Measurements from ENCODE around the gene IRF8. TPM values are rescaled to one million over a fixed set of nuclear protein-coding genes. Genes with fewer than 3 reads are reported as not detected.

The IRF8 gene
- total RNA-seq, 2 donors from 2014 or later = 6.2 to 8.2 TPM

DNA sequence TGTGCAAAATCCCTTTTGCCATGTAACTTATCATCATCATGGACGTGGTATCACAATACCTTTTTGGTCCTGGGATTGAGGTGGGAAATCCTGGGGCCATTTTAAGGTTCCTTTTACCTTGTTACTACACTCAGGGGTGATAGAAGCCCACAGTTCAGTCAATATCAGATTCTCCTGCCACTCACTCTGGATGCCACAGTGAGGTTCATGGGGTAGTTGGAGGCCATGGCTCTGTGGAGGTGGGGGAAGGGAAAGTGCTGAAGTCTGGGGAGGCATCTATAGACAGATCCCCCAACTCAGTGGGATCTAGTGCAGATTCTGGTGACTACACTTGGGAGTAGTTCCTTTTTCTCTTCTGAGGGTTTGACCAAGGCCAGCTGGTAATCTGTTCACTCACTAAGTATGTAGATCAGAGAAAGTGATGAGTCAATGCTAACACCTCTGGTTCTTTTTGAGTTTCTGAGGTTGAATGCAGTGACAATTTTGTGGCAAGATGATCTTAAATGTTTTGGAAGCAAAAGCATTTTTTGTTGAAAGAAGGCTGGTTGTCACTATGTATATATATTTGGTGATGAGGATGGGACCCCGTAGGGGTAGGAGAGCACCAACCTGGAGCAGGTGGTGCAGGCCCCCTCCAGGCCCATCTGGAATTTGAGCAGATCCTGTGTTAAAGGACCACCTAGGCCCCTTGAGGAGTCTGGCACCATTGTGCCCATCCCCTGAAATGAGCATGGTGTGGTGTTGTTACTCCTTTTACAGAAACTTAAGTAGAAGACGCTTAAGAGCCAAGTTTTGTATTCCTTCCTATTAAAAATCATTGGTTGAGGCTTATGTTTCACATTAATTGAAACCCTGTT, 18.8 kb upstream of the IRF8 start:
- Histone ChIP-seq H3K36me3 (replicated peaks in 1 of 2; ENCODE audit: insufficient read depth in 1 of 2, low read depth in 2 of 2) (no peaks in the 10 kb centered on the region), H3K4me3 (no peak overlapping the region), H3K27ac (no peak overlapping the region), H3K4me1 (no peaks in the 10 kb centered on the region), H3K9me3 (no peaks in the 10 kb centered on the region), H3K27me3 (no peaks in the 10 kb centered on the region)
- whole genome bisulfite sequencing, 2 donors = 68 to 79% methylated on average over 3 of the region's 3 CpGs
- TF ChIP-seq, protein P1, sequence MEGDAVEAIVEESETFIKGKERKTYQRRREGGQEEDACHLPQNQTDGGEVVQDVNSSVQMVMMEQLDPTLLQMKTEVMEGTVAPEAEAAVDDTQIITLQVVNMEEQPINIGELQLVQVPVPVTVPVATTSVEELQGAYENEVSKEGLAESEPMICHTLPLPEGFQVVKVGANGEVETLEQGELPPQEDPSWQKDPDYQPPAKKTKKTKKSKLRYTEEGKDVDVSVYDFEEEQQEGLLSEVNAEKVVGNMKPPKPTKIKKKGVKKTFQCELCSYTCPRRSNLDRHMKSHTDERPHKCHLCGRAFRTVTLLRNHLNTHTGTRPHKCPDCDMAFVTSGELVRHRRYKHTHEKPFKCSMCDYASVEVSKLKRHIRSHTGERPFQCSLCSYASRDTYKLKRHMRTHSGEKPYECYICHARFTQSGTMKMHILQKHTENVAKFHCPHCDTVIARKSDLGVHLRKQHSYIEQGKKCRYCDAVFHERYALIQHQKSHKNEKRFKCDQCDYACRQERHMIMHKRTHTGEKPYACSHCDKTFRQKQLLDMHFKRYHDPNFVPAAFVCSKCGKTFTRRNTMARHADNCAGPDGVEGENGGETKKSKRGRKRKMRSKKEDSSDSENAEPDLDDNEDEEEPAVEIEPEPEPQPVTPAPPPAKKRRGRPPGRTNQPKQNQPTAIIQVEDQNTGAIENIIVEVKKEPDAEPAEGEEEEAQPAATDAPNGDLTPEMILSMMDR (IDR thresholded peaks at IDR 0.05) = no peak
- TF ChIP-seq POLR2A (IDR thresholded peaks at IDR 0.05) = no peak
- no peak for ATAC-seq
- no peak for DNase-seq
- intact Hi-C loops (cut with DNase I) = no loop called here

DNA sequence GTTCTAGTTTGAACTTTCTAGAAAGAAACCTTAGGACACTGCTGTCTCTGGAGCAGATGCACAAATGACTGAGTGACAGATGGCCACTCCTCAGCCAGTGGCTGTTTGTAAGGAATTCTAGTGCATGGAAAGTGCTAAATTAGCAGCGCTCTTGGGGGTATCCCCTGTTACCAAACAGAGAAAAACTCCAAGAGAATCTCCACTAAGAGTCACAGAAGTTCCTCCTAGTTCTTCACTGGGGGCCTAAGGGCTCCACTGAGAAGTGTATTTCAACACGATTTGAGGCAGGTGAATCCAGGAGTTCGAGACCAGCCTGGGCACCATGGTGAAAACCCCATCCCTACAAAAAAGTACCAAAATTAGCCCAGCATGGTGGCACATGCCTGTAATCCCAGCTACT, 18.1 kb upstream of the IRF8 start:
- WGBS, 2 donors = 72 to 95% methylated on average over 3 of the region's 3 CpGs
- Histone ChIP-seq H3K9me3 (no peaks in the 10 kb centered on the region), H3K27me3 (no peaks in the 10 kb centered on the region), H3K27ac (no peak overlapping the region), H3K4me1 (no peaks in the 10 kb centered on the region), H3K4me3 (no peak overlapping the region), H3K36me3 (replicated peaks in 1 of 2; ENCODE audit: insufficient read depth in 1 of 2, low read depth in 2 of 2) (no peaks in the 10 kb centered on the region)
- TF ChIP-seq, protein P1 (IDR thresholded peaks at IDR 0.05) = no peak
- no peak for TF ChIP-seq POLR2A (IDR thresholded peaks at IDR 0.05)
- intact Hi-C loops (cut with DNase I) = no loop called here
- ATAC-seq (no peak), DNase-seq (no peak)

DNA sequence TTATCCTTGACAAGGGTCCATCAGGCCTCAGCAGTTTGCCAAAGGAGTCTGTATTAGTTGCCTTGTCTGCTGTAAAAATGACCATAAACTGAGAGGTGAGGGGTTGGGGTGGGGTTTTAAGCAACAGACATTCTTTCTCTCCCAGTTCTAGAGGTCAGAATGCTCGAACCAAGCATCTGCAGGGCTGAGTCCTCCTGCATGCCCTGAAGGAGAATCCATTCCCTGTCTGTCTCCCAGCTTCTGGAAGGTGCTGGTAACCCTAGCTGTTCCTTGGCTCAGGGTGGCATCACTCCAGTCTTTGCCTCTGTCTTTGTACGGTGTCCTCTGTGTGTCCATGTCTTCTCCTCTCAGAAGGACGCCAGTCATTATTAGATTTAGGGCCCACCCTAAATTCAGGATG, 17.5 kb upstream of the IRF8 start:
- H3K27me3 ChIP-seq = no peaks in the 10 kb centered on the region
- WGBS, 2 donors = 50 to 54% methylated on average over 3 of the region's 3 CpGs
- intact Hi-C loops (cut with DNase I) = no loop called here
- DNase-seq (no peak), ATAC-seq (no peak)
- no peak overlapping the region for H3K27ac ChIP-seq
- no peaks in the 10 kb centered on the region for H3K4me1 ChIP-seq
- H3K9me3 ChIP-seq = no peaks in the 10 kb centered on the region
- TF ChIP-seq, protein P1 (IDR thresholded peaks at IDR 0.05) = no peak
- TF ChIP-seq POLR2A (IDR thresholded peaks at IDR 0.05) = no peak
- H3K36me3 ChIP-seq (replicated peaks in 1 of 2; ENCODE audit: insufficient read depth in 1 of 2, low read depth in 2 of 2) = no peaks in the 10 kb centered on the region
- H3K4me3 ChIP-seq = no peak overlapping the region

DNA sequence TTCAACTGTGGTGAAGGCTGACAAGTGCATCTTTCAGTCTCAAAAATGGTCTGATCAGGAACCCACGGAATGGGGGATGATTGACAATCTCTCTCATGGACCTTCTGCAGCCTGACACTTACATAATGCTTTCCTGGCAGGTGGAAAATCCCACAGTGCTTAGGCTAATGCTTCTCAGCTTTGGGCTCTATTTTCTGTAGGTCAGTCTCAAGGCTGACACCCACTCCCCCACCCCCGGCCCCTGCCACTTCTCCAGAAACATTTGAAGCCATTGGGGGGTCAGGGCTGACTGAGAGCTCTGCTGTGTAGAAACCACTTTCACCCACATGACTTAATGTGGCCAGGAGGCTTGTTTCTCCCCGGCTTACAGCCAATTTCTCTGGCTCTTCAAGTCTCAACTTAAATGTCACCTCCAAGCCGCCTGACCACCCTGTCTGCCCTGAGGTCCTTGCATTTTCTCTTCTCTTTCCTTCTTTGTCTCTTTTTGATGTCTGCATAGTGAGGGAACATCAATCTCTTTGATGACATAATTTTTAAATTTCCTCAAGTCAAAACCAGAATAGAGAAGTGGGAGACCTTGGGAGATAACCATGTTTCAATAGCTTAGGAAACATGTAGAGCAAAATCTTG, 16.7 kb upstream of the IRF8 start:
- ATAC-seq (no peak), DNase-seq (no peak)
- Histone ChIP-seq H3K27ac (no peak overlapping the region), H3K4me1 (no peaks in the 10 kb centered on the region), H3K9me3 (no peaks in the 10 kb centered on the region), H3K36me3 (replicated peaks in 1 of 2; ENCODE audit: insufficient read depth in 1 of 2, low read depth in 2 of 2) (no peaks in the 10 kb centered on the region), H3K27me3 (no peaks in the 10 kb centered on the region), H3K4me3 (no peak overlapping the region)
- WGBS, 2 donors = 28 to 38% methylated on average over 4 of the region's 4 CpGs
- TF ChIP-seq POLR2A (IDR thresholded peaks at IDR 0.05) = no peak
- TF ChIP-seq, protein P1 (IDR thresholded peaks at IDR 0.05) = no peak
- intact Hi-C loops (cut with DNase I) = no loop called here
